IMR-90 (cell line): ENCODE measurements around the gene TCF20.

Experiments used
- CTCF ChIP-seq: conservative IDR thresholded peaks from 2 replicates; pipeline ENCODE4 v1.5.1; 2012; ENCODE audit warnings: mild to moderate bottlenecking, low read depth, low read length, improper control_type of control experiment
- MAZ ChIP-seq: IDR thresholded peaks from 2 replicates; pipeline ENCODE4 v1.6.1; 2012; ENCODE audit warnings: low read depth, mild to moderate bottlenecking, low read length, improper control_type of control experiment, moderate library complexity, borderline replicate concordance
- POLR2A ChIP-seq: IDR thresholded peaks from 2 replicates; pipeline ENCODE4 v1.6.1; 2012; ENCODE audit warnings: mild to moderate bottlenecking, low read depth, low read length
- RFX5 ChIP-seq: IDR thresholded peaks from 2 replicates; pipeline ENCODE4 v1.8.0; 2012; ENCODE audit warnings: low read depth, mild to moderate bottlenecking, low read length, moderate library complexity

GRCh38 chr22:42291287-42291686 lies 20.8 kb upstream of the TCF20 start:
- TF ChIP-seq MAZ, result no peak
- TF ChIP-seq RFX5, result no peak
- TF ChIP-seq CTCF, result no peak
- TF ChIP-seq POLR2A, result no peak
